Caco-2 (cell line): ENCODE results near the gene WNK1. TPM values are rescaled to one million over a fixed set of nuclear protein-coding genes. Genes with fewer than 3 reads are reported as not detected.

Experiments used
- BruUV-seq: library from RNA; stranded (reverse); fragments of 400-500 nt; replicated peaks from 2 replicates; lab custom pipeline; 2021; lab: Mats Ljungman, UMichigan
- CTCF ChIA-PET: fragments of 300-600 bp; sonication (Branson Sonifier 250); formaldehyde crosslinking; loops from one replicate; lab custom pipeline; 2022; ENCODE audit warnings: antibody characterized with exemption; lab: Charles Lee
- POLR2A ChIA-PET: fragments of 300-600 bp; sonication (Branson Sonifier 250); formaldehyde crosslinking; loops from one replicate; lab custom pipeline; 2022; ENCODE audit warnings: antibody characterized with exemption; lab: Charles Lee
- DNase-seq, 2 experiments: peaks; one replicate each; pipeline versions ENCODE4 v3.0.0 to v3.0.0-alpha.2; 2020 to 2022
- H3K27me3 ChIP-seq: replicated peaks from 2 replicates; pipeline ENCODE4 v1.6.0; 2011; ENCODE audit warnings: low read length; ENCODE audit not compliant: control insufficient read depth, insufficient read depth
- H3K36me3 ChIP-seq: 2 replicates; pipeline ENCODE4 v1.5.1; 2011; ENCODE audit warnings: low read length; ENCODE audit not compliant: control insufficient read depth, insufficient read depth
- H3K4me1 ChIP-seq: fragments of 250-450 bp; sonication (Bioruptor Pico); 2 replicates; pipeline ENCODE4 v1.5.1; 2020; ENCODE audit warnings: mild to moderate bottlenecking
- H3K4me3 ChIP-seq: 2 replicates; pipeline ENCODE4 v1.5.1; 2011; ENCODE audit warnings: low read depth, mild to moderate bottlenecking, control low read depth, low read length
- H3K9me3 ChIP-seq: fragments of 250-450 bp; sonication (Bioruptor Pico); 2 replicates; pipeline ENCODE4 v1.5.1; 2020; ENCODE audit warnings: mild to moderate bottlenecking, moderate library complexity
- H3K27ac Mint-ChIP-seq: one replicate; pipeline ENCODE4 v1.8.0; 2022; ENCODE audit warnings: mixed read lengths; ENCODE audit not compliant: unreplicated experiment
- H3K27me3 Mint-ChIP-seq: one replicate; pipeline ENCODE4 v1.8.0; 2022; ENCODE audit warnings: mixed read lengths; ENCODE audit not compliant: insufficient read depth, unreplicated experiment
- H3K36me3 Mint-ChIP-seq: one replicate; pipeline ENCODE4 v1.8.0; 2022; ENCODE audit warnings: mild to moderate bottlenecking, mixed read lengths; ENCODE audit not compliant: insufficient read depth, unreplicated experiment
- H3K4me1 Mint-ChIP-seq: one replicate; pipeline ENCODE4 v1.8.0; 2022; ENCODE audit warnings: low read depth, mixed read lengths; ENCODE audit not compliant: unreplicated experiment
- H3K4me3 Mint-ChIP-seq: one replicate; pipeline ENCODE4 v1.8.0; 2022; ENCODE audit warnings: mild to moderate bottlenecking, moderate library complexity, mixed read lengths; ENCODE audit not compliant: unreplicated experiment
- H3K9me3 Mint-ChIP-seq: one replicate; pipeline ENCODE4 v1.8.0; 2022; ENCODE audit warnings: mixed read lengths; ENCODE audit not compliant: unreplicated experiment
- intact Hi-C: fragments of 100-400 bp; cut with micrococcal nuclease; formaldehyde crosslinking; loops from one replicate; pipeline ENCODE4 v1.10.0; 2022; ENCODE audit not compliant: unreplicated experiment
- total RNA-seq: library from RNA; stranded (reverse); gene quantifications from 2 replicates; pipeline ENCODE4 v1.2.3, GENCODE V29; 2022
- TF ChIP-seq, protein P1 (sequence below), 2 experiments: fragments of 200-600 bp in 1 of 2; IDR thresholded peaks; 1 replicate in 1 of 2; 2 replicates in 1 of 2; pipeline versions ENCODE4 v1.5.1 to v1.8.0; 2011 to 2022; ENCODE audit warnings: antibody characterized with exemption in 1 of 2, control low read depth in 1 of 2, inconsistent platforms in 1 of 2, low read depth in 1 of 2, low read length in 1 of 2, mild to moderate bottlenecking in 1 of 2, moderate library complexity in 1 of 2; ENCODE audit not compliant: insufficient read depth in 1 of 2, severe bottlenecking in 1 of 2, unreplicated experiment in 1 of 2

WNK1 gene
- total RNA-seq, 1 experiment from 2014 or later, result 224 TPM

DNA sequence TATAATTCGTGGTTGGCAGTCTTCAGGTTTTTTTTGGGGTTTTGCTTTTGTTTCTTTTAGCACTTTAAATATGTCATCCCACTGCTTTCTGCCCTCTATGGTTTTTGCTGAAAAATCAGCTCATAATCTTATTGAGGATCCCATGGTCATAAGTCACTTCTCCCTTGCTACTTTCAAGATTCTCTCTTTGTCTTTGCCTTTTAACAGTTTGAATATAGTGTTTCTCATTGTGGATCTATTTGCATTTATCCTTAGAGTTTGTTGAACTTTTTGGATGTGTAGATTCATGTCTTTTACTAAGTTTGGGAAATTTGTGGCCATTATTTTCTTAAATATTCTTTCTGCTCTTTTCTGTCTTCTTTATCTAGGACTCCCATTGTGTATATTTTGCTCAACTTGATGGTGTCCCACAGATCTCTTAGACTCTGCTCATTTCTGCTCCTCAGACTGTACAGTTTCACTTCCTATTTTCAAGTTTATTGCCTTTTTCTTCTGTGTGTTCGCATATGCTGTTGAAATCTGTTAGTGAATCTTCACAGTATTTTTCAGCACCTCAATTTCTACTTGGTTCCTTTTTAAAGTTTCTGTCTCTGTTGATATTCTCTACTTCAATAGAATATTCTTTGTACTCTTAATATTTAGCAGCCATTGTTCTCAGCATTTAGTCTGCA, 70.8 kb downstream of the WNK1 start:
- H3K9me3 ChIP-seq, result no peaks in the 10 kb centered on the region
- no peak overlapping the region for H3K27ac Mint-ChIP-seq
- H3K4me3 Mint-ChIP-seq, result no peak overlapping the region
- no TSS peak for BruUV-seq
- TF ChIP-seq, protein P1, sequence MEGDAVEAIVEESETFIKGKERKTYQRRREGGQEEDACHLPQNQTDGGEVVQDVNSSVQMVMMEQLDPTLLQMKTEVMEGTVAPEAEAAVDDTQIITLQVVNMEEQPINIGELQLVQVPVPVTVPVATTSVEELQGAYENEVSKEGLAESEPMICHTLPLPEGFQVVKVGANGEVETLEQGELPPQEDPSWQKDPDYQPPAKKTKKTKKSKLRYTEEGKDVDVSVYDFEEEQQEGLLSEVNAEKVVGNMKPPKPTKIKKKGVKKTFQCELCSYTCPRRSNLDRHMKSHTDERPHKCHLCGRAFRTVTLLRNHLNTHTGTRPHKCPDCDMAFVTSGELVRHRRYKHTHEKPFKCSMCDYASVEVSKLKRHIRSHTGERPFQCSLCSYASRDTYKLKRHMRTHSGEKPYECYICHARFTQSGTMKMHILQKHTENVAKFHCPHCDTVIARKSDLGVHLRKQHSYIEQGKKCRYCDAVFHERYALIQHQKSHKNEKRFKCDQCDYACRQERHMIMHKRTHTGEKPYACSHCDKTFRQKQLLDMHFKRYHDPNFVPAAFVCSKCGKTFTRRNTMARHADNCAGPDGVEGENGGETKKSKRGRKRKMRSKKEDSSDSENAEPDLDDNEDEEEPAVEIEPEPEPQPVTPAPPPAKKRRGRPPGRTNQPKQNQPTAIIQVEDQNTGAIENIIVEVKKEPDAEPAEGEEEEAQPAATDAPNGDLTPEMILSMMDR (IDR thresholded peaks at IDR 0.05; ENCODE audit: insufficient read depth in 1 of 2, low read depth in 1 of 2, low read length in 1 of 2, severe bottlenecking in 1 of 2, unreplicated experiment in 1 of 2), result no peak
- no peaks in the 10 kb centered on the region for H3K4me1 ChIP-seq
- no peaks in the 10 kb centered on the region for H3K4me1 Mint-ChIP-seq
- H3K9me3 Mint-ChIP-seq, result peaks cover 11% of the 10 kb centered on the region
- peaks cover 2% of the 10 kb centered on the region; the same call in 1 of the 2 replicates for H3K36me3 ChIP-seq
- POLR2A ChIA-PET, result no interaction called here
- intact Hi-C loops, result no loop called here
- CTCF ChIA-PET, result no interaction called here
- no peak overlapping the region for H3K4me3 ChIP-seq
- DNase-seq, result no peak
- peaks cover 20% of the 10 kb centered on the region for H3K36me3 Mint-ChIP-seq
- no peaks in the 10 kb centered on the region for H3K27me3 Mint-ChIP-seq
- no peaks in the 10 kb centered on the region for H3K27me3 ChIP-seq

DNA sequence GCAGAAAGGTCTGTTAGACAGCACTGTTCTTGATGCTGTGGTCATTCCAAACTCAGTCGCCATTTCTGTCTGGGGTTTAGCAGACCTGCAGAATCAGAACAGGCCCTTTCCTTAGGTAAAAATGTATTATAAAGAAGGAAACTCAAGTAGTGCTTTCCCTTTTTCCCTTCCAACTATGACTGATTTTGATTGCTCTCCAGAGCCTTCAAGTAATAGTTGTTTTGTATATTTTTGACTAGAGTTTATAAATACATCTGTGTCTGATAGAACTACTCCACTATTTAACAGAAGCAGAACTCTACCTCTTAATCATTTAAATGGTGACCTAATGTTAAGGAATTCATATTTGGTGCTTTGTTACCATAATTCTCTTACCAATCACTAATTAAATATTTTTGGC, 74.0 kb downstream of the WNK1 start:
- Histone ChIP-seq H3K36me3 (peaks cover 3% of the 10 kb centered on the region; the same call in 1 of the 2 replicates), H3K27me3 (no peaks in the 10 kb centered on the region), H3K4me3 (no peak overlapping the region), H3K9me3 (no peaks in the 10 kb centered on the region), H3K4me1 (no peaks in the 10 kb centered on the region)
- intact Hi-C loops, result no loop called here
- no peak for DNase-seq
- Mint-ChIP-seq H3K27me3 (no peaks in the 10 kb centered on the region), H3K4me3 (no peak overlapping the region), H3K36me3 (peaks cover 37% of the 10 kb centered on the region), H3K9me3 (peaks cover 11% of the 10 kb centered on the region), H3K4me1 (peaks cover 10% of the 10 kb centered on the region), H3K27ac (no peak overlapping the region)
- ChIA-PET POLR2A (no interaction called here), CTCF (no interaction called here)
- BruUV-seq, result no TSS peak
- TF ChIP-seq, protein P1 (IDR thresholded peaks at IDR 0.05; ENCODE audit: insufficient read depth in 1 of 2, low read depth in 1 of 2, low read length in 1 of 2, severe bottlenecking in 1 of 2, unreplicated experiment in 1 of 2), result no peak

DNA sequence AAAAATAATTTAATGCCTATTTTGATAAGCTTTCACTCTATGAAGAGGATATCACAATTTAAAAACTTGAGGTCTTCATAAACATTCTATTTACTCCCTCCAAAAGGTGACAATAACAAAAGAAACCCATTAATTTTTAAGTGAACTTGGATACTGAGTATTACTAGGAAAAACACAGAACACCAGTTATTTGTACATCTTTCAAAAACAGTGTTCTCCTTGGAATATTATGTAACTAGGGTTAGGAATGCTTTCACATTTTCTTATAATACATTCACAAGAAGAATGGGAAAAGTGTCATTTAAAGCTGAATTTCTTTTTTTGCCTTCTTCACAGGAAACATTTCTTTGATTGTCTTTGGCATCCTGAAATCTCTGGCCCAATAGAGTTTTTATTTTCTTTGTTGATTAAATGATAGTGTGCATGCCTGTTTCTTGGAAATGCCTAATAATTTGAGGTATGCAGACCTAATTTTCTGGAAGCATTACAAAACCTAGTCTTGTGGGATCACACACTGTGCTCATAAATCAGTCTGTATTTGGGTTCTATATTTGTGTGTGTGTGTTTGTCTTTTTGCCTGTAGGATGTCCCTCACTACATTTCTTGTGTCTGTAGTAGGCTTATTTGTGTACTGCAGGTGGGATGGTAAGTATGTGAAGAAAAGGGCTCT, 76.5 kb downstream of the WNK1 start:
- H3K4me3 ChIP-seq, result no peak overlapping the region
- no peak for DNase-seq
- POLR2A ChIA-PET, result no interaction called here
- Mint-ChIP-seq H3K4me1 (peaks cover 10% of the 10 kb centered on the region), H3K36me3 (peaks cover 35% of the 10 kb centered on the region), H3K9me3 (no peaks in the 10 kb centered on the region), H3K4me3 (no peak overlapping the region), H3K27me3 (no peaks in the 10 kb centered on the region), H3K27ac (no peak overlapping the region)
- peaks cover 3% of the 10 kb centered on the region; the same call in 1 of the 2 replicates for H3K36me3 ChIP-seq
- H3K27me3 ChIP-seq, result no peaks in the 10 kb centered on the region
- H3K9me3 ChIP-seq, result no peaks in the 10 kb centered on the region
- TF ChIP-seq, protein P1 (IDR thresholded peaks at IDR 0.05; ENCODE audit: insufficient read depth in 1 of 2, low read depth in 1 of 2, low read length in 1 of 2, severe bottlenecking in 1 of 2, unreplicated experiment in 1 of 2), result no peak
- H3K4me1 ChIP-seq, result no peaks in the 10 kb centered on the region
- BruUV-seq, result TSS peak; percentile 2
- intact Hi-C loops, result no loop called here
- CTCF ChIA-PET, result no interaction called here
